Loucy (cell line): ENCODE results near the gene NDST1.

Experiments used
- H2AFZ ChIP-seq: fragments of 200-600 bp; sonication (generic); 2 replicates; pipeline ENCODE4 v1.6.0; 2016; ENCODE audit warnings: antibody characterized with exemption, mild to moderate bottlenecking, low read length, moderate library complexity
- H3F3A ChIP-seq: fragments of 200-600 bp; 2 replicates; pipeline ENCODE4 v1.6.0; 2016; ENCODE audit warnings: antibody characterized with exemption, low read depth, mild to moderate bottlenecking
- H3K27me3 ChIP-seq: fragments of 200-600 bp; sonication (generic); 2 replicates; pipeline ENCODE4 v1.6.1; 2014; ENCODE audit warnings: low read length, mild to moderate bottlenecking; ENCODE audit not compliant: insufficient read depth, poor library complexity, severe bottlenecking
- H3K36me3 ChIP-seq: fragments of 200-600 bp; sonication (generic); 2 replicates; pipeline ENCODE4 v1.6.1; 2016; ENCODE audit warnings: low read length; ENCODE audit not compliant: insufficient read depth
- H3K4me1 ChIP-seq: fragments of 200-600 bp; sonication (generic); 2 replicates; pipeline ENCODE4 v1.5.1; 2014; ENCODE audit warnings: low read length, mild to moderate bottlenecking; ENCODE audit not compliant: insufficient read depth, poor library complexity, severe bottlenecking
- H3K4me2 ChIP-seq: fragments of 200-600 bp; sonication (generic); 2 replicates; pipeline ENCODE4 v1.6.0; 2014; ENCODE audit warnings: antibody characterized with exemption, low read length, low read depth, mild to moderate bottlenecking; ENCODE audit not compliant: poor library complexity, severe bottlenecking
- H3K4me3 ChIP-seq: fragments of 200-600 bp; sonication (generic); 2 replicates; pipeline ENCODE4 v1.5.1; 2014; ENCODE audit warnings: low read length, mild to moderate bottlenecking, mixed read lengths; ENCODE audit not compliant: poor library complexity, severe bottlenecking
- H3K79me2 ChIP-seq: fragments of 200-600 bp; sonication (generic); 2 replicates; pipeline ENCODE4 v1.6.1; 2014; ENCODE audit warnings: low read length; ENCODE audit not compliant: insufficient read depth
- H3K9ac ChIP-seq: fragments of 200-600 bp; sonication (generic); 2 replicates; pipeline ENCODE4 v1.6.0; 2014; ENCODE audit warnings: mild to moderate bottlenecking, low read depth, low read length, moderate library complexity; ENCODE audit not compliant: poor library complexity, severe bottlenecking
- H3K9me2 ChIP-seq: fragments of 200-600 bp; sonication (generic); replicated peaks from 2 replicates; pipeline ENCODE4 v1.6.1; 2016; ENCODE audit warnings: low read depth, low read length, mixed read lengths
- H3K9me3 ChIP-seq: fragments of 200-600 bp; sonication (generic); 2 replicates; pipeline ENCODE4 v1.6.1; 2014; ENCODE audit warnings: mild to moderate bottlenecking, antibody characterized with exemption, low read length, low read depth; ENCODE audit not compliant: insufficient read depth
- H4K20me1 ChIP-seq: fragments of 200-600 bp; sonication (generic); 2 replicates; pipeline ENCODE4 v1.6.0; 2014; ENCODE audit warnings: antibody characterized with exemption, low read length, mild to moderate bottlenecking; ENCODE audit not compliant: insufficient read depth, poor library complexity, severe bottlenecking
- CTCF ChIP-seq: fragments of 200-600 bp; sonication (generic); conservative IDR thresholded peaks from 2 replicates; pipeline ENCODE4 v1.5.1; 2014; ENCODE audit warnings: mild to moderate bottlenecking, antibody characterized with exemption, low read length
- EZH2phosphoT487 ChIP-seq: fragments of 200-600 bp; IDR thresholded peaks from 2 replicates; pipeline ENCODE4 v1.6.1; 2018; ENCODE audit warnings: antibody characterized with exemption, mild to moderate bottlenecking, moderate library complexity, borderline replicate concordance

NDST1 gene

GRCh38 chr5:150530423-150530822, 22.5 kb downstream of the NDST1 start:
- no peaks in the 10 kb centered on the region for H3K9me2 ChIP-seq
- TF ChIP-seq EZH2phosphoT487 (no peak), CTCF (no peak)
- H4K20me1 ChIP-seq, result no peaks in the 10 kb centered on the region
- no peaks in the 10 kb centered on the region for H3K4me1 ChIP-seq
- H3K4me2 ChIP-seq, result no peak overlapping the region
- no peaks in the 10 kb centered on the region for H3K79me2 ChIP-seq
- H3K4me3 ChIP-seq, result no peak overlapping the region
- no peak overlapping the region for H2AFZ ChIP-seq
- H3K9ac ChIP-seq, result no peak overlapping the region
- H3F3A ChIP-seq, result no peaks in the 10 kb centered on the region
- H3K36me3 ChIP-seq, result no peaks in the 10 kb centered on the region
- no peaks in the 10 kb centered on the region for H3K9me3 ChIP-seq
- H3K27me3 ChIP-seq, result no peaks in the 10 kb centered on the region

- Histone ChIP-seq H3K9ac (no peak overlapping the region), H3K9me3 (no peaks in the 10 kb centered on the region), H3K36me3 (no peaks in the 10 kb centered on the region), H2AFZ (no peak overlapping the region), H3K4me1 (no peaks in the 10 kb centered on the region), H3K79me2 (no peaks in the 10 kb centered on the region), H3K4me3 (no peak overlapping the region), H4K20me1 (no peaks in the 10 kb centered on the region), H3K9me2 (no peaks in the 10 kb centered on the region), H3F3A (no peaks in the 10 kb centered on the region), H3K4me2 (no peak overlapping the region), H3K27me3 (no peaks in the 10 kb centered on the region)
- no peak for TF ChIP-seq CTCF
- no peak for TF ChIP-seq EZH2phosphoT487
Measured at GRCh38 chr5:150530951-150531588, 23.1 kb downstream of the NDST1 start.

- no peak for TF ChIP-seq CTCF
- no peak for TF ChIP-seq EZH2phosphoT487
- H3K27me3 ChIP-seq, result no peaks in the 10 kb centered on the region
- H4K20me1 ChIP-seq, result no peaks in the 10 kb centered on the region
- H3K4me3 ChIP-seq, result no peak overlapping the region
- H3K36me3 ChIP-seq, result no peaks in the 10 kb centered on the region
- H3K79me2 ChIP-seq, result no peaks in the 10 kb centered on the region
- H2AFZ ChIP-seq, result no peak overlapping the region
- no peak overlapping the region for H3K4me2 ChIP-seq
- no peaks in the 10 kb centered on the region for H3F3A ChIP-seq
- no peaks in the 10 kb centered on the region for H3K9me3 ChIP-seq
- no peak overlapping the region for H3K9ac ChIP-seq
- H3K9me2 ChIP-seq, result no peaks in the 10 kb centered on the region
- no peaks in the 10 kb centered on the region for H3K4me1 ChIP-seq
Measured at GRCh38 chr5:150531686-150532085, 23.8 kb downstream of the NDST1 start.
